ENCODE results near the gene OR6C3.
"Not testable (repeated sequence)": the region's sequence is repeated elsewhere in the genome, so short reads cannot be mapped to it uniquely, and the experiment has no call there.

Gene OR6C3

GRCh38 chr12:55330446-55330845 lies at the start of gene OR6C3:
Gene OR6C3 (plus strand): TSS chr12:55330746. CDS start chr12:55331701, 955 bp downstream.
- DNase-seq = no peak

- no peak for DNase-seq
These were observed 49.6 kb upstream of the OR6C3 start for GRCh38 chr12:55280991-55281390.

GRCh38 chr12:55289999-55290398 lies 40.5 kb upstream of the OR6C3 start:
- DNase-seq = no peak

DNA sequence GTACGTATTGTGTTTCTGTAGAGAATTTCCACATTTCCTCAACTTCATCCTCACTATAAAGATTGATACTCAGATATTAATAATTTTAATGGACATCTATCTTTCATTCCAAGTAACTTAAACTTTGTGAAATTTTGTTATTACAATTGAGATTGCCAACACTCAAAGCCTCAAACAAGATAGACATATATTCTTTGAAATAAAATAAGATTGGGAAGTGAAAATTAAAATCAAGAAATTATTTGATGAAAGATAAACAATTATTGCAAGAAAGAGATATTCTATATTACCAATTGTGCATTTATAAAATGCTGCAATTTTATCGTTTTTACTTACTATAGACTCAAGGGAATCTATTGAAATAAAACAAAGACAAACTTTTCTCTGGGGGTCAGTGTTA lies 34.1 kb upstream of the OR6C3 start, which contains the start of gene OR6C6:
Gene OR6C6 (minus strand): TSS at position 101 of the 400 bp plus-strand sequence. CDS start 1,337 bp downstream, outside the sequence.
- no peak for DNase-seq

GRCh38 chr12:55314043-55314442 lies 16.5 kb upstream of the OR6C3 start, which contains the start of gene OR6C1:
Gene OR6C1 (plus strand): TSS chr12:55314343. CDS start chr12:55320600, 6,257 bp downstream.
- DNase-seq = no peak

- DNase-seq = no peak
These were observed 10.3 kb upstream of the OR6C3 start for GRCh38 chr12:55320201-55320600.

GRCh38 chr12:55325801-55326200 lies 4.7 kb upstream of the OR6C3 start:
- DNase-seq = not testable (repeated sequence)

DNA sequence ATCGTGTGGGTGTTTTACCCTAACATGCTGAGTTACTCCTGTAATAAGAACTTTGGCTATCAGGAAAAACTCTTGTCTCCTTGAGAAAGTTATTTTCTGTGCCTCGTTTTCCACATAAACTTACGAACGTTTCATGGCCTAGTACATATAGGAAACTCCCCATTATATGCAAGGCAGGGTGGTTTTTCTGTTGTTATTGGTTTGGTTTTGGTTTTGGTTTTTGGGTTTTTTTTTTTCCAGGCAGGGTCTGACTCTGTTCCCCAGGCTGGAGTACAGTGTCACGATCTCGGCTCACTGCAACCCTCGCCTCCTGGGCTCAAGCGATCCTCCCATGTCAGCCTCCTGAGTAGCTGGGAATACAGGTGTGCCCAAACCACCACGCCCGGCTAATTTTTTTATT lies 5.5 kb downstream of the OR6C3 start:
- DNase-seq = no peak

DNA sequence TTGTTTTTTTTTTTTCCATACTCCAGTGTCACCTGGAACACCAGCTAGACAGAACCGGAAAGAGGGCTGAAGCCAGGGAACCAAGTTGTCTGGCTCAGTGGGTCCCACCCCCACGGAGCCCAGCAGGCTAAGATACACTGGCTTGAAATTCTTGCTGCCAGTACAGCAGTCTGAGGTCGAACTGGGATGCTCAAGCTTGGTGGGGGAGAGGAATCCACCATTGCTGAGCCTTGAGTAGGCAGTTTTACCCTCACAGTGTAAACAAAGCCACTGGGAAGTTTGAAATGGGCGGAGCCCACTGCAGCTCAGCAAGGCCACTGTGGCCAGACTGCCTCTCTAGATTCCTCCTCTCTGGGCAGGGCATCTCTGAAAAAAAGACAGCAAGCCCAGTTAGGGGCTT lies 24.8 kb downstream of the OR6C3 start:
- DNase-seq = not testable (repeated sequence)

DNA sequence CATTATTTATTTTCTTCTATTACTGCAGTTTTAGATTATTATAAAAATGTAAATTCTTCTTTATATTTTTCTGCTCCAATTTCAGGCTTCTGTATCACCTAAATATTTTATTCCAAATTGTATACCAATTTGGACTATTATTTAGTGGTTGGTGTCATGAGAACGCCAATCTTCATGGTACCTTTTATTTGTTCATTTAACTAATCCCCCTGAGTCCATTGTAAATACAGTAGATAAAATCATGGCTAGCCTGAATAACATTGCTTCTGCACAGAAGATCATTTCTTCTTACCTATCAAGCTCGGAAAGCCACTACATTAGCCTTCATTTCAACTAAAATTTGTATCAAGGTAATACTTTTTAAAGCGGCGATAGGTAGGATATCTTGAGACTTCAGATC lies 32.1 kb downstream of the OR6C3 start, which contains the start of gene OR6C75:
Gene OR6C75 (plus strand): TSS at position 301 of the 400 bp plus-strand sequence. CDS start 2,136 bp downstream, outside the sequence.
- DNase-seq = no peak

DNA sequence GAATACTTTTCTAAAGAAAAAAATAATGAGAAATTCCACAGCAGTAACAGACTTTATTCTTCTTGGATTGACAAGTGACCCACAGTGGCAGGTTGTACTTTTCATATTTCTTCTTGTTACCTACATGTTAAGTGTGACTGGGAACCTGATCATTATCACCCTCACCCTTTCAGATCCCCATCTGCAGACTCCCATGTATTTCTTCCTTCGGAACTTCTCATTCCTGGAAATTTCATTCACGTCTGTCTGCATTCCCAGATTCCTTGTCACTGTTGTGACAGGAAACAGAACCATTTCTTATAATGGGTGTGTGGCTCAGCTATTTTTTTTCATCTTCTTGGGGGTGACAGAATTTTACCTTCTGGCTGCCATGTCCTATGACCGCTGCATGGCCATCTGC lies 34.5 kb downstream of the OR6C3 start:
- no peak for DNase-seq

- DNase-seq = no peak
These were observed 42.0 kb downstream of the OR6C3 start for GRCh38 chr12:55372521-55372920.
